WERI-Rb-1 (cell line): ENCODE results near the gene PRKX.
"Not testable (repeated sequence)": the region's sequence is repeated elsewhere in the genome, so short reads cannot be mapped to it uniquely, and the experiment has no call there.

Source experiments
- DNase-seq: peaks from one replicate; pipeline ENCODE4 v3.0.0-alpha.2; 2020
- H3K27ac ChIP-seq: fragments of 250-450 bp; sonication (Bioruptor Pico); 2 replicates; pipeline ENCODE4 v1.5.1; 2020; ENCODE audit warnings: mild to moderate bottlenecking, moderate library complexity
- H3K27me3 ChIP-seq: fragments of 250-450 bp; sonication (Bioruptor Pico); 2 replicates; pipeline ENCODE4 v1.5.1; 2021; ENCODE audit warnings: mild to moderate bottlenecking, low read depth, moderate library complexity; ENCODE audit not compliant: insufficient read depth, severe bottlenecking
- H3K36me3 ChIP-seq: fragments of 250-450 bp; sonication (Bioruptor Pico); 2 replicates; pipeline ENCODE4 v1.5.1; 2020; ENCODE audit warnings: mild to moderate bottlenecking, moderate library complexity
- H3K4me3 ChIP-seq: 2 replicates; pipeline ENCODE4 v1.5.1; 2011; ENCODE audit warnings: low read depth, mild to moderate bottlenecking, control low read depth, low read length
- H3K9me3 ChIP-seq: fragments of 250-450 bp; sonication (Bioruptor Pico); 2 replicates; pipeline ENCODE4 v1.5.1; 2021; ENCODE audit warnings: mild to moderate bottlenecking, moderate library complexity; ENCODE audit not compliant: severe bottlenecking
- CTCF ChIP-seq: IDR thresholded peaks from 2 replicates; pipeline ENCODE4 v1.5.1; 2011; ENCODE audit warnings: low read depth, mild to moderate bottlenecking, control low read depth, inconsistent platforms, low read length

PRKX gene

GRCh38 chrX:3697701-3698279, 15.7 kb downstream of the PRKX start:
- no peak for TF ChIP-seq CTCF
- DNase-seq = no peak
- H3K27ac ChIP-seq = no peak overlapping the region

GRCh38 chrX:3697220-3697684, 16.2 kb downstream of the PRKX start:
- Histone ChIP-seq H3K27ac (no peak overlapping the region), H3K27me3 (no peaks in the 10 kb centered on the region), H3K9me3 (no peaks in the 10 kb centered on the region), H3K4me3 (no peak overlapping the region), H3K36me3 (no peaks in the 10 kb centered on the region)
- DNase-seq = no peak
- no peak for TF ChIP-seq CTCF

More at GRCh38 chrX:3697701-3698279, 15.7 kb downstream of the PRKX start:
- Histone ChIP-seq H3K9me3 (no peaks in the 10 kb centered on the region), H3K27me3 (no peaks in the 10 kb centered on the region), H3K36me3 (no peaks in the 10 kb centered on the region), H3K4me3 (no peak overlapping the region)

- no peaks in the 10 kb centered on the region for H3K27me3 ChIP-seq
- H3K4me3 ChIP-seq = no peak overlapping the region
- H3K27ac ChIP-seq = no peak overlapping the region
- no peak for TF ChIP-seq CTCF
- no peak for DNase-seq
- H3K9me3 ChIP-seq = no peaks in the 10 kb centered on the region
- no peaks in the 10 kb centered on the region for H3K36me3 ChIP-seq
Observed at GRCh38 chrX:3695536-3695935, 17.9 kb downstream of the PRKX start.

- Histone ChIP-seq H3K4me3 (no peak overlapping the region), H3K27me3 (no peaks in the 10 kb centered on the region), H3K36me3 (no peaks in the 10 kb centered on the region), H3K27ac (no peak overlapping the region), H3K9me3 (no peaks in the 10 kb centered on the region)
- no peak for TF ChIP-seq CTCF
- DNase-seq = no peak
Observed at GRCh38 chrX:3690140-3690539, 23.3 kb downstream of the PRKX start.

GRCh38 chrX:3683236-3683635, 30.2 kb downstream of the PRKX start:
- not testable (repeated sequence) for H3K36me3 ChIP-seq, H3K27ac ChIP-seq, H3K27me3 ChIP-seq, H3K4me3 ChIP-seq, DNase-seq, H3K9me3 ChIP-seq

GRCh38 chrX:3680459-3680858, 33.0 kb downstream of the PRKX start:
- TF ChIP-seq CTCF = no peak
- no peak for DNase-seq
- no peak overlapping the region for H3K4me3 ChIP-seq

More at GRCh38 chrX:3680459-3680858, 33.0 kb downstream of the PRKX start:
- Histone ChIP-seq H3K9me3 (no peaks in the 10 kb centered on the region), H3K27me3 (no peaks in the 10 kb centered on the region), H3K36me3 (no peaks in the 10 kb centered on the region), H3K27ac (no peak overlapping the region)
